ENCODE measurements around the gene CDH20.

The CDH20 gene

GRCh38 chr18:61556316-61556715 lies 223.1 kb downstream of the CDH20 start:
- POLR2A ChIA-PET, result no interaction called here
- no peak for TF ChIP-seq CTCF (IDR thresholded peaks at IDR 0.05; ENCODE audit: control extremely low read depth, extremely low read depth, low read depth, missing control alignments)
- no peak for DNase-seq (ENCODE audit: extremely low spot score)
- CTCF ChIA-PET, result interaction anchor here (1.6 to 2.1 kb wide), 2 partner anchors 9 kb away, joined by 5 to 8 read pairs; no protein-coding TSS in a partner anchor

- ChIA-PET POLR2A (no interaction called here), CTCF (interaction anchor here (1.6 to 2.1 kb wide), 2 partner anchors 8 to 10 kb away, joined by 5 to 8 read pairs; no protein-coding TSS in a partner anchor)
- no peak for TF ChIP-seq CTCF (IDR thresholded peaks at IDR 0.05; ENCODE audit: control extremely low read depth, extremely low read depth, low read depth, missing control alignments)
- no peak for DNase-seq (ENCODE audit: extremely low spot score)
These were observed 223.6 kb downstream of the CDH20 start for GRCh38 chr18:61556862-61557261.

GRCh38 chr18:61569176-61569892 lies 236.1 kb downstream of the CDH20 start:
- no peak for DNase-seq (ENCODE audit: extremely low spot score)
- POLR2A ChIA-PET, result no interaction called here
- CTCF ChIA-PET, result interaction anchor here (1.2 to 1.5 kb wide), 3 partner anchors 11 to 14 kb away, joined by 3 to 4 read pairs (median 3); no protein-coding TSS in a partner anchor
- no peak for TF ChIP-seq CTCF (IDR thresholded peaks at IDR 0.05; ENCODE audit: control extremely low read depth, extremely low read depth, low read depth, missing control alignments)

- no peak for DNase-seq (ENCODE audit: extremely low spot score)
- TF ChIP-seq CTCF (IDR thresholded peaks at IDR 0.05; ENCODE audit: control extremely low read depth, extremely low read depth, low read depth, missing control alignments), result no peak
- ChIA-PET CTCF (interaction anchor here (1.2 to 1.5 kb wide), 2 partner anchors 10 to 11 kb away, joined by 3 to 4 read pairs; no protein-coding TSS in a partner anchor), POLR2A (no interaction called here)
These were observed 236.8 kb downstream of the CDH20 start for GRCh38 chr18:61570070-61570469.

- CTCF ChIA-PET, result interaction anchor here (1.2 to 2.7 kb wide), 2 partner anchors 10 to 557 kb away, joined by 3 to 10 read pairs; no protein-coding TSS in a partner anchor
- DNase-seq (ENCODE audit: extremely low spot score), result no peak
- no peak for TF ChIP-seq CTCF (IDR thresholded peaks at IDR 0.05; ENCODE audit: control extremely low read depth, extremely low read depth, low read depth, missing control alignments)
- POLR2A ChIA-PET, result no interaction called here
These were observed 238.9 kb downstream of the CDH20 start for GRCh38 chr18:61572084-61572655.

- no peak for TF ChIP-seq CTCF (IDR thresholded peaks at IDR 0.05; ENCODE audit: control extremely low read depth, extremely low read depth, low read depth, missing control alignments)
- no peak for DNase-seq (ENCODE audit: extremely low spot score)
- ChIA-PET POLR2A (no interaction called here), CTCF (interaction anchor here (1.0 to 2.7 kb wide), 3 partner anchors 9 to 556 kb away, joined by 3 to 10 read pairs (median 3); no protein-coding TSS in a partner anchor)
These were observed 239.6 kb downstream of the CDH20 start for GRCh38 chr18:61572871-61573270.

Data from GM10248 (cell line).